ENCODE data around the gene PPP5C.
"Not testable (repeated sequence)": the region's sequence is repeated elsewhere in the genome, so short reads cannot be mapped to it uniquely, and the experiment has no call there.

PPP5C gene

DNA sequence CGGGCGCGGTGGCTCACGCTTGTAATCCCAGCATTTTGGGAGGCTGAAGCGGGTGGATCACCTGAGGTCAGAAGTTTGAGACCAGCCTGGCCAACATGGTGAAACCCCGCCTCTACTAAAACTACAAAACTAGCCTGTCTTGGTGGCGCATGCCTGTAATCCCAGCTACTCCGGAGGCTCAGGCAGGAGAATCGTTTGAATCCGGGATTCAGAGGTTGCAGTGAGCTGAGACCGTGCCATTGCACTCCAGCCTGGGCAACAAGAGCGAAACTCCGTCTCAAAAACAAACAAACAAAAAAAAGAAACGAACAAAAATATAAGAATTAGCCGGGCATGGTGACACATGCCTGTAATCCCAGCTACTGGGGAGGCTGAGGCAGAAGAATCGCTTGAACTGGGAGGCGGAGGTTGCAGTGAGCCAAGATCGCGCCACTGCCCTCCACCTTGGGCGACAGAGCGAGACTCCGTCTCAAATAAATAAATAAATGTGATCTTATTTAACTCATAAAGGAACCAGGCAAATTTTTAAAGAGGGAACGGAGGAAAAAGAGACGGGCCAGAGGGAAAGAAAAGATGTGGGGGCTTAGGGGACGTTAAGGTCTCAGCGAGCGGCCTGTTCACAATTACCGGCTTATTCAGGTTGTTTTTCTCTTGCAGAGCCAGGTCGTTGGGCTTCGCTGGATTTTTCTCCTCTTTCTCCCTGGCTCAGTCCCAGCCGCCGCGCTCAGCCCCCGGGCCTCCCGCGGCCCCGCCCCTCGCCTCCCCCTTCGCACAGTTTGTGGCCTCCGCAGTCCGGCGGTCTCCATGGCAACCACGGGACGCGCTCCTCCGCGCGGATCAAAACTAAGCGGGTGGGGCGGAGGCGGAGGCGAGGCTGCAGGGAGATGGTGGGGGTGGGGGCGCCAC, 69.2 kb downstream of the PPP5C start:
- not testable (repeated sequence) for H2AK5ac ChIP-seq (ENCODE audit: low read length); H2AFZ ChIP-seq (ENCODE audit: insufficient read depth, low read length, poor library complexity); H3K36me3 ChIP-seq (ENCODE audit: control insufficient read depth in 1 of 2, insufficient read depth in 2 of 2, low read length in 2 of 2); H2BK12ac ChIP-seq (ENCODE audit: low read length); H4K91ac ChIP-seq (ENCODE audit: low read depth, low read length); H4K12ac ChIP-seq (ENCODE audit: low read depth, low read length); H3K18ac ChIP-seq (ENCODE audit: low read length); H3K23ac ChIP-seq (ENCODE audit: low read length); H3K4ac ChIP-seq (ENCODE audit: low read depth, low read length); H3K4me3 ChIP-seq (ENCODE audit: low read depth, low read length); H3K9me3 ChIP-seq (ENCODE audit: insufficient read depth, low read depth, low read length); H3K9ac ChIP-seq (ENCODE audit: low read length); H2BK5ac ChIP-seq (ENCODE audit: low read depth, low read length, poor library complexity); H3K14ac ChIP-seq (ENCODE audit: low read length); H4K8ac ChIP-seq (ENCODE audit: low read depth, low read length); H3K27me3 ChIP-seq (ENCODE audit: insufficient read depth, low read length)
- Histone ChIP-seq H3K4me2 (ENCODE audit: low read length) (peak overlapping the region; percentile 59), H3K79me2 (ENCODE audit: control insufficient read depth, insufficient read depth, low read length, poor library complexity) (peaks cover 16% of the 10 kb centered on the region), H2BK120ac (ENCODE audit: insufficient read depth, low read length, poor library complexity) (peak overlapping the region; percentile 27), H3K79me1 (ENCODE audit: low read length) (peaks cover 15% of the 10 kb centered on the region), H3K27ac (ENCODE audit: low read depth, low read length) (peak overlapping the region; percentile 51), H3K4me1 (ENCODE audit: control insufficient read depth in 1 of 2, insufficient read depth in 2 of 2, low read length in 2 of 2) (peaks cover 17 to 24% of the 10 kb centered on the region in 2 experiments)
- peak; percentile 29 to 65 for DNase-seq
- WGBS (ENCODE audit: extremely low coverage, insufficient coverage, insufficient read length): no CpG with 5 or more reads among the region's 53 CpGs

DNA sequence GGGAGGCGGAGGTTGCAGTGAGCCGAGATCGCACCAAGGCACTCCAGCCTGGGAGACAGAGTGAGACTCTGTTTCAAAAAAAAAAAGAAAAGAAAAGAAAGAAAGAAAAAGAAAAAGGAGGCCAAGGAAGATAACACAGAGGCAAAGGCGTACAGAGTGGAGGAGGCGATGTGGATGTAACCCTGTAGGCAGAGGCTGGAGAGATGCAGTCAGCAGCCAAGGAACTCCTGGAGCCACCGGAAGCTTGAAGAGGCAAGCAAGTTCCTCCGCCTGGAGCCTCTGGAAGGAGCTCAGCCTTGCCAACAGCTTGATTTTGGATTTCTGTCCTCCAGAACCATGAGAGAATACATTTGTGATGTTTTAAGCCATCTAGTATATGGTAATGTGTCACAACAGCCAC, 73.2 kb downstream of the PPP5C start:
- H4K12ac ChIP-seq (ENCODE audit: low read depth, low read length): no peak overlapping the region
- H2BK12ac ChIP-seq (ENCODE audit: low read length): no peak overlapping the region
- no peak overlapping the region for H3K4me3 ChIP-seq (ENCODE audit: low read depth, low read length)
- no peak overlapping the region for H4K8ac ChIP-seq (ENCODE audit: low read depth, low read length)
- H2AFZ ChIP-seq (ENCODE audit: insufficient read depth, low read length, poor library complexity): no peak overlapping the region
- DNase-seq: no peak
- no peak overlapping the region for H4K91ac ChIP-seq (ENCODE audit: low read depth, low read length)
- H3K9me3 ChIP-seq (ENCODE audit: insufficient read depth, low read depth, low read length): no peaks in the 10 kb centered on the region
- no peaks in the 10 kb centered on the region for H3K27me3 ChIP-seq (ENCODE audit: insufficient read depth, low read length)
- H3K4me1 ChIP-seq (ENCODE audit: control insufficient read depth in 1 of 2, insufficient read depth in 2 of 2, low read length in 2 of 2): peaks cover 1 to 4% of the 10 kb centered on the region in 2 experiments
- no peak overlapping the region for H3K18ac ChIP-seq (ENCODE audit: low read length)
- H2BK120ac ChIP-seq (ENCODE audit: insufficient read depth, low read length, poor library complexity): no peak overlapping the region
- no peak overlapping the region for H3K4me2 ChIP-seq (ENCODE audit: low read length)
- no peak overlapping the region for H3K9ac ChIP-seq (ENCODE audit: low read length)
- H2BK5ac ChIP-seq (ENCODE audit: low read depth, low read length, poor library complexity): no peak overlapping the region
- H3K23ac ChIP-seq (ENCODE audit: low read length): no peak overlapping the region
- H2AK5ac ChIP-seq (ENCODE audit: low read length): no peak overlapping the region
- H3K79me1 ChIP-seq (ENCODE audit: low read length): peaks cover 2% of the 10 kb centered on the region
- H3K36me3 ChIP-seq (ENCODE audit: control insufficient read depth in 1 of 2, insufficient read depth in 2 of 2, low read length in 2 of 2): no peaks in the 10 kb centered on the region
- H3K4ac ChIP-seq (ENCODE audit: low read depth, low read length): no peak overlapping the region
- no peaks in the 10 kb centered on the region for H3K79me2 ChIP-seq (ENCODE audit: control insufficient read depth, insufficient read depth, low read length, poor library complexity)
- no peak overlapping the region for H3K14ac ChIP-seq (ENCODE audit: low read length)
- no peak overlapping the region for H3K27ac ChIP-seq (ENCODE audit: low read depth, low read length)
- WGBS (ENCODE audit: extremely low coverage, insufficient coverage, insufficient read length): no CpG with 5 or more reads among the region's 7 CpGs

DNA sequence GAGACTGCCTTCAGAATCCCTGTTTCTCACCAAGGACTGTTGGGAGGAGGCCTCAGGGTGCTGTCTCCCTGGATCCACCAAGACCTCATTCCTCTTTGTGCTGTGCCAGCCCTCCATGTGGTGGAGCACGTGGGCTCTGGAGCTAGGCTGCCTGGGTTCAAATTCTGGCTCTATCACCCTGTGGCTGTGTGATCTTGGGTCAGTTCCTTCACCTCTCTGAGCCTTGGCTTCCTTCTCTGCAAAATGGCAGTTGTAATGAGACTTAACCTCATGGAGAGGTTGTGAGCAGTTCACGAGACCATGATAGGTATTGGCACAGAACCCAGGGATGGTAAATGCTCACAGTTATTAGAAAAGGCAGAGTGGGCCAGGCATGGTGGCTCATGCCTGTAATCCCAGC, 75.5 kb downstream of the PPP5C start:
- no peaks in the 10 kb centered on the region for H3K27me3 ChIP-seq (ENCODE audit: insufficient read depth, low read length)
- no peak overlapping the region for H3K27ac ChIP-seq (ENCODE audit: low read depth, low read length)
- H3K4me3 ChIP-seq (ENCODE audit: low read depth, low read length): no peak overlapping the region
- H3K9ac ChIP-seq (ENCODE audit: low read length): no peak overlapping the region
- H4K91ac ChIP-seq (ENCODE audit: low read depth, low read length): no peak overlapping the region
- DNase-seq: no peak
- H3K23ac ChIP-seq (ENCODE audit: low read length): no peak overlapping the region
- peaks cover 2% of the 10 kb centered on the region for H3K79me1 ChIP-seq (ENCODE audit: low read length)
- no peak overlapping the region for H3K14ac ChIP-seq (ENCODE audit: low read length)
- H4K8ac ChIP-seq (ENCODE audit: low read depth, low read length): no peak overlapping the region
- no peak overlapping the region for H3K18ac ChIP-seq (ENCODE audit: low read length)
- no peak overlapping the region for H2BK12ac ChIP-seq (ENCODE audit: low read length)
- H2AFZ ChIP-seq (ENCODE audit: insufficient read depth, low read length, poor library complexity): no peak overlapping the region
- no peak overlapping the region for H2BK5ac ChIP-seq (ENCODE audit: low read depth, low read length, poor library complexity)
- H4K12ac ChIP-seq (ENCODE audit: low read depth, low read length): no peak overlapping the region
- WGBS (ENCODE audit: extremely low coverage, insufficient coverage, insufficient read length): no CpG with 5 or more reads among the region's 2 CpGs
- no peak overlapping the region for H3K4ac ChIP-seq (ENCODE audit: low read depth, low read length)
- no peaks in the 10 kb centered on the region for H3K79me2 ChIP-seq (ENCODE audit: control insufficient read depth, insufficient read depth, low read length, poor library complexity)
- no peaks in the 10 kb centered on the region for H3K36me3 ChIP-seq (ENCODE audit: control insufficient read depth in 1 of 2, insufficient read depth in 2 of 2, low read length in 2 of 2)
- no peak overlapping the region for H3K4me2 ChIP-seq (ENCODE audit: low read length)
- no peak overlapping the region for H2AK5ac ChIP-seq (ENCODE audit: low read length)
- H2BK120ac ChIP-seq (ENCODE audit: insufficient read depth, low read length, poor library complexity): no peak overlapping the region
- H3K9me3 ChIP-seq (ENCODE audit: insufficient read depth, low read depth, low read length): peaks cover 2% of the 10 kb centered on the region
- H3K4me1 ChIP-seq (ENCODE audit: control insufficient read depth in 1 of 2, insufficient read depth in 2 of 2, low read length in 2 of 2): peaks cover 0 to 6% of the 10 kb centered on the region in 2 experiments

DNA sequence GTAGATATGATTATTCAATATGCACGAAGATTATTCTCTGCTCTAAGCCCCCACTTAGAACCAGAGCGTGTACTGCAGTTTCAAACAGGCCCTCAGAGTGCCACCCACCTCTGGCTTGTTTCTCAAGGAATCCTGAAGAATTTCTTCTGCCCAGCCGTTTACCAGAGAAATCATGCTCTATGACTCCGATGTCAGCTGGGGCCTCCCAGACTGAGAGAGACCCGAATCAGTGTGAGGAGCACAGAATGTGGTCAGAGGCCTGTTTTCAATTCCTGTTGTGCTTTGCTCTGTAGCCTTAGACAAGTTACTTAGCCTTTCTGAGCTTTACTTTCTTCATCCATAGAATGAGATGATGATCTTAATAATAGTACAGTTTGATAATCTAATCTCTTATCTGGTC, 76.3 kb downstream of the PPP5C start:
- no peak overlapping the region for H3K9ac ChIP-seq (ENCODE audit: low read length)
- H3K79me1 ChIP-seq (ENCODE audit: low read length): peaks cover 2% of the 10 kb centered on the region
- no peak overlapping the region for H3K18ac ChIP-seq (ENCODE audit: low read length)
- no peak overlapping the region for H2AFZ ChIP-seq (ENCODE audit: insufficient read depth, low read length, poor library complexity)
- H3K36me3 ChIP-seq (ENCODE audit: control insufficient read depth in 1 of 2, insufficient read depth in 2 of 2, low read length in 2 of 2): no peaks in the 10 kb centered on the region
- no peak overlapping the region for H3K27ac ChIP-seq (ENCODE audit: low read depth, low read length)
- H3K4ac ChIP-seq (ENCODE audit: low read depth, low read length): no peak overlapping the region
- H2AK5ac ChIP-seq (ENCODE audit: low read length): no peak overlapping the region
- no peak overlapping the region for H4K91ac ChIP-seq (ENCODE audit: low read depth, low read length)
- no CpG with 5 or more reads among the region's 5 CpGs for WGBS (ENCODE audit: extremely low coverage, insufficient coverage, insufficient read length)
- no peak overlapping the region for H3K4me2 ChIP-seq (ENCODE audit: low read length)
- H4K8ac ChIP-seq (ENCODE audit: low read depth, low read length): no peak overlapping the region
- no peaks in the 10 kb centered on the region for H3K27me3 ChIP-seq (ENCODE audit: insufficient read depth, low read length)
- no peak overlapping the region for H3K4me3 ChIP-seq (ENCODE audit: low read depth, low read length)
- H3K4me1 ChIP-seq (ENCODE audit: control insufficient read depth in 1 of 2, insufficient read depth in 2 of 2, low read length in 2 of 2): peaks cover 0 to 6% of the 10 kb centered on the region in 2 experiments
- no peak overlapping the region for H3K14ac ChIP-seq (ENCODE audit: low read length)
- H3K9me3 ChIP-seq (ENCODE audit: insufficient read depth, low read depth, low read length): peaks cover 2% of the 10 kb centered on the region
- no peak overlapping the region for H2BK12ac ChIP-seq (ENCODE audit: low read length)
- no peak overlapping the region for H3K23ac ChIP-seq (ENCODE audit: low read length)
- no peak overlapping the region for H4K12ac ChIP-seq (ENCODE audit: low read depth, low read length)
- no peaks in the 10 kb centered on the region for H3K79me2 ChIP-seq (ENCODE audit: control insufficient read depth, insufficient read depth, low read length, poor library complexity)
- no peak overlapping the region for H2BK120ac ChIP-seq (ENCODE audit: insufficient read depth, low read length, poor library complexity)
- H2BK5ac ChIP-seq (ENCODE audit: low read depth, low read length, poor library complexity): no peak overlapping the region
- no peak for DNase-seq
